ENCODE results near the gene STARD9.

- TF ChIP-seq CTCF (optimal IDR thresholded peaks at IDR 0.05 in 1 of 3, IDR thresholded peaks at IDR 0.05 in 1 of 3, conservative IDR thresholded peaks at IDR 0.05 in 1 of 3; ENCODE audit: extremely low read depth in 1 of 3, insufficient read depth in 2 of 3, low read length in 3 of 3) = no peak
- no peak for TF ChIP-seq EZH2 (IDR thresholded peaks at IDR 0.05; ENCODE audit: low read length)
Measured at GRCh38 chr15:42733027-42733426, 157.6 kb downstream of the STARD9 start.

Data from keratinocyte (primary cell).